HL-60/S4 treated with retinoic acid at 250 ng/mL for 4 days and 3 days (cell line): ENCODE measurements around the gene DNAJB11.
"Not testable (repeated sequence)": the region's sequence is repeated elsewhere in the genome, so short reads cannot be mapped to it uniquely, and the experiment has no call there.

Experiments used
- in situ Hi-C: fragments of 300-500 bp; cut with MboI; formaldehyde crosslinking; loops from 2 replicates; pipeline ENCODE4 v1.7.0; 2022; ENCODE audit warnings: low sequenced_read_pairs

DNAJB11 gene

DNA sequence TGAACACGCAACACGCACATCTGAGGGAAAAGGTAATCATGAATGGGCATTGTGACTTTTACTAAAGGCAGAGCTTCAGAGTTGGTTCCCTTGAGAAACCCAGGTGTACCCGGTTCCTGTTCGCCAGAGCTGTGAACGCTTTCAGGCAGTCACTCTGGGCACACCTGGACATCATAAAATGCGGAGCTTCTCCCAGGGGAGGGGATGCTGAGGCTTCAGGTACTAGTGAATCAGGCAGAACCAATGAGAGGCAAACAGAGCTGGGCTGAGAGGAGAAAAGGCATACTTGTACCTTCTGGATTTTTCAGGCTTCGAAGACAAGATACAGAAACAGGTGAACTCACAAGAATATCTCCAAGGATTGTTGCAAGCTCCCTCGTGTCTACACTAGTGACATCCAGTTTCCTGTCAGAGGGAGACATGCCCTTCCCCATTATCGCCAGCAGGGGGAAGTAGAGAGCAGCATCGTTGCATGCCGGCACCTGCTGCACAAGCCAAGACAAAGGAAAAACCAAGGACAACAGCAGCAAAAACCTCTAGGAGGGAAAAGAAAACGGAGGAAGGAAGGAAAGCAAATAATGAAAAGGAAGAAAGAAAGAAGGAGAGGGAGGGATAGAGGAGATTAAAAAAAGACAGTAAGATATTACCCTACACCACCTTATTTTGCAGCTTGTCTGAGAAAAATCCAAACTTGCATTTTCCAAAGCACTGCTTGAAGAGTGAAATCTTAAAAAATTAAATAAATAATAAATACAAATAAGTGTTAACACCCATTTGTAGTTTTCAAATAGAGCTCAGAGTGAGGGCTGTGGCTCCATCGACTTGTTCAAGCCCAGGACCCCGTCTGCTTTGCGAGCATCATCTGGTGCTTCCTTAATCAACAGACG, 44.3 kb downstream of the DNAJB11 start:
- in situ Hi-C loops: loop anchor here (25.0 kb wide), 2 partner anchors 197 to 547 kb away; partner anchors contain the start of gene RFC4

DNA sequence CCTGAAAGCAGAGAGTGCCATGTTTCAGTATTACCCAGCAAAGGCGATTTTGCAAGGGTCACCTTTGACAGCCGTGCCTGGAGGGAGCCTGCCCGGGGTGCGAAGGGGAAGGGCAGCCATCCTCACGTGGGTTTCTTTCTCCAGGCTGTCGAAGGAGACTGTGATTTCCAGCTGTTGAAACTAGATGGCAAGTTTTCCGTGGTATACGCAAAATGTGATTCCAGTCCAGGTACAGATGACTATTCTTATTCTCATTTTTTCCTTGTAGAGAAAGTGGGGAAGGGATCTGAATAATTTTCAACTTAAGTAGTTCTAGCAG, 45.7 kb downstream of the DNAJB11 start:
- in situ Hi-C loops: loop anchor here (25.0 kb wide), 2 partner anchors 196 to 546 kb away; partner anchors contain the start of gene RFC4

DNA sequence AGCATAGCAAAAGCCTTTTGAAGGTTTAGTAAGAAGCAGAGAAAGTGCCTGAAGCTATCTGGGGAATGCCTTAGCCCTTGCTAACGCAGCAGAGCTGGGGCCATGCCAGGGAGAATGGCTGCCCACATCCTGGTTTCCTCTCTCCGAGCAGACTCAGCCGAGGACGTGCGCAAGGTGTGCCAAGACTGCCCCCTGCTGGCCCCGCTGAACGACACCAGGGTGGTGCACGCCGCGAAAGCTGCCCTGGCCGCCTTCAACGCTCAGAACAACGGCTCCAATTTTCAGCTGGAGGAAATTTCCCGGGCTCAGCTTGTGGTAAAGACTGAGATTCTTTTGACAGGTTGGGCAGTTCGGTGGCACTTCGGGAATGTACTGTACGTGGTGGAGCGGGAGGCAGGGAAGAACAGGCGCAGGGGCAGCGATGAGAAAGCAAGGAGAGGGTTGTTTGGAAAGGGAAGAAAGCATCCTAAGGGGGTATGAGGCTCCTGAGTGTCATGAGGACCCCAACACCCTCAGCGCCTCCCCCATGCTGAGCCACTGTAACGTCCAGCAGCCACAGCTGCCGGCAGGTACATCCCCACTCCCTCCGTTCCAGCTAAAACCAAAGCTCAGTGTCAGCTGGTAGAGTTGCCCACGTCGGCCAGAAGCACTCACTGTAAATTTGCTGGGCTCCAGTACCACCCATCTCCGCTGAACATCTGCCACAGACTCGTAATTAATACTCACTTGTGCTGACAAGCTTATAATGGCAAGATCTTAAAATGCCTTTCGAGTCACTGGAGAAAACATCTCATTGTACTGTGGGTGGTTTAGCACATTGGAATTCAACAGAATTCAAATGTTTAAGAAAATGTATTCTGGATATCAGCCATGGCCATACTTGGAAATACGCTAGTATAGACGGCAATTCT, 46.8 kb downstream of the DNAJB11 start:
- in situ Hi-C loops: loop anchor here (25.0 kb wide), 2 partner anchors 195 to 545 kb away; partner anchors contain the start of gene RFC4

GRCh38 chr3:186618318-186618938, 47.9 kb downstream of the DNAJB11 start:
- in situ Hi-C loops: loop anchor here (25.0 kb wide), 2 partner anchors 194 to 544 kb away; partner anchors contain the start of gene RFC4

DNA sequence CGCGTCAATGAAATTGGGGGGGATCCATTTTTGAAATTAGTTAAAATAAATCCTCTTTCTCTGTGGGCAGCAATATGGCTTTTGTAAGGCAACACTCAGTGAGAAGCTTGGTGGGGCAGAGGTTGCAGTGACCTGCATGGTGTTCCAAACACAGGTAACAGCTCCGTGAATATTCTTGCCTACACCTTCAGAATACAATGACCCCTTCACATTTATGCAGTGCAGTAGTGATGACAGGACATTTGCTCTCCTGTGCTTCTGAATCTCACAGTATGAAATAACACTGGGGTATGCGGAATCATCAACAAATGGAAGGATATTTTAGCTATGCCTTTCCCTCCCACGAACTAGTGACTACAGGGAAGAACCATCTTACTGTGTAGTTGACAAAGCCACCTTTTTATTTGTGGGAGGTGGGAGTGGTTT, 49.3 kb downstream of the DNAJB11 start:
- in situ Hi-C loops: loop anchor here (25.0 kb wide), 2 partner anchors 193 to 543 kb away; partner anchors contain the start of gene RFC4

DNA sequence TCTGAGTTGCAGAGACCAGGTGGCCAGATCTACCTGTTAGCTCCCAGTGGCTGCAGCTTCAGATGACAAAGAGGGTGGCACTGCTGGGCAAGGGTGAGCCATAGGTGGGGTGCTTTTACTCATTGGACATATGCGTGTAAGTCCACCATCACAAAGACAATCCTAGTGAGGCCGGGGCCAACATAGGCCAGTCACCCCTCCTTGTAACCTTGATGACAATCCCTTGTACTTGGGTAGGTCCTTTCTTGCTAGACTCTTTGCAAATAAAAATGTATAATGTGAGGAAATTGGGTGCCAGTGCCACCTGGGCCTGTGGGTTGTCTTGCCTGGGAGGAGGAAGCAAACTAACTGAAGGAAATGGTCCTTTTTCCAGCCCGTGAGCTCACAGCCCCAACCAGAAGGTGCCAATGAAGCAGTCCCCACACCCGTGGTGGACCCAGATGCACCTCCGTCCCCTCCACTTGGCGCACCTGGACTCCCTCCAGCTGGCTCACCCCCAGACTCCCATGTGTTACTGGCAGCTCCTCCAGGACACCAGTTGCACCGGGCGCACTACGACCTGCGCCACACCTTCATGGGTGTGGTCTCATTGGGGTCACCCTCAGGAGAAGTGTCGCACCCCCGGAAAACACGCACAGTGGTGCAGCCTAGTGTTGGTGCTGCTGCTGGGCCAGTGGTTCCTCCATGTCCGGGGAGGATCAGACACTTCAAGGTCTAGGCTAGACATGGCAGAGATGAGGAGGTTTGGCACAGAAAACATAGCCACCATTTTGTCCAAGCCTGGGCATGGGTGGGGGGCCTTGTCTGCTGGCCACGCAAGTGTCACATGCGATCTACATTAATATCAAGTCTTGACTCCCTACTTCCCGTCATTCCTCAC, 49.9 kb downstream of the DNAJB11 start:
- in situ Hi-C loops: loop anchor here (25.0 kb wide), 2 partner anchors 192 to 542 kb away; partner anchors contain the start of gene RFC4

- in situ Hi-C loops: loop anchor here (25.0 kb wide), 2 partner anchors 190 to 540 kb away; partner anchors contain the start of gene RFC4
Measured at GRCh38 chr3:186621894-186622650, 51.6 kb downstream of the DNAJB11 start.

GRCh38 chr3:186622651-186623310, 52.3 kb downstream of the DNAJB11 start:
- in situ Hi-C loops: loop anchor here (25.0 kb wide), 2 partner anchors 190 to 540 kb away; partner anchors contain the start of gene RFC4

- in situ Hi-C loops: loop anchor here (25.0 kb wide), 2 partner anchors 188 to 538 kb away; partner anchors contain the start of gene RFC4
Measured at GRCh38 chr3:186624598-186624997, 54.1 kb downstream of the DNAJB11 start.

GRCh38 chr3:186625600-186626042, 55.1 kb downstream of the DNAJB11 start:
- in situ Hi-C loops: no loop called here

GRCh38 chr3:186626254-186626847, 55.8 kb downstream of the DNAJB11 start:
- in situ Hi-C loops: no loop called here

- in situ Hi-C loops: no loop called here
Measured at GRCh38 chr3:186627852-186628414, 57.4 kb downstream of the DNAJB11 start.

GRCh38 chr3:186628756-186629155, 58.2 kb downstream of the DNAJB11 start:
- in situ Hi-C loops: no loop called here

DNA sequence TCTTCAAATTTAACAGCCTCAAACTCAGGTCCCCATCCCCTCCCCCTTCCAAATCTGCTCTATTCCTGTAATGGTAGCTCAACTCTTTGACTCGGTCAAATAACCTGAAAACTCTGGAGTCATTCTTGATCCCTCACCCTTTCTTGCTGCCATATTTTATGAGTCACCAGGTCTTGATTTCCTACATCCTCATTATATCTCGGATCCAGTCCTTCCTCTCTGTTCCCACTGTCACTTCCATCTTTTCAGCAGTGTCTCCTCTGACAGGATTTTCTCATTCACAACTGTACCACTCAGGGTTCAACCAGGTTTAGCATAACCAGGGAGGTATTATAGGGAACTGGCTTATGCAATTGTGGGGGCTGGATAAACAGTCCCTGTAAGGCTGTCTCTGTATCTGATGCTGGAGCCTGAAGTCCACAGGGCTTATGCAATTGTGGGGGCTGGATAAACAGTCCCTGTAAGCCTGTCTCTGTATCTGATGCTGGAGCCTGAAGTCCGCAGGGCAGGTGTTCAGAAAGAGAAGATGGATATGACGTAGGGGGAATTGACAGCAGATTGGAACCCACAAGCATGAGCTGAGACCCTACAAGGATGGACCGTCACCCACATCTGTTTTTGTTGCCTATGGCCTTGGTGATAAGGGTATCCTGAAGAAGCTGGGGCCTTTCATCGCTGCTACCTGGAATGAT, 60.6 kb downstream of the DNAJB11 start:
- in situ Hi-C loops: no loop called here

GRCh38 chr3:186633481-186633880, 63.0 kb downstream of the DNAJB11 start:
- in situ Hi-C loops: no loop called here

DNA sequence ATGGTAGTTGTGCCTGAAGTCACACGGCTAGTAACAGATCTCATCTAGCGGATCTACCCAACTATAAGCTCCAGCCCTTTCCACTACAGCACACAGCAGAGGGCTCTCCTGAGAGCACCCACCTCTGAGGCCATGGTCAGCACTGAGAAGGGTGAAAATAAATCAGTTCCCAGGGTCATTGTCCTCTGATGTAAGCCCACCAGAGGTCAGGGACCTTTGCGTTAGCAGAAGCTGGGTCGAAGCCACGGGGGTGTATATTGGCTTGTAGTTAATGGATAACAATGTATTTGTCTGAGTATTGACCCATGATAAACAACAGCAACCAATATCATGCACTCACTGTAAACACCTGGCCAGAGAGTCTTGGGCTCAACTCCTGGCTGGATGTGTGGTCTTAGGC, 63.7 kb downstream of the DNAJB11 start:
- in situ Hi-C loops: not testable (repeated sequence)
